ENCODE results near the gene PNPLA2.
A peak's percentile ranks its signal among the peaks of the same experiment; 100 is the strongest.

PNPLA2 gene

GRCh38 chr11:818396-819128, at the start of gene PNPLA2:
TSS of gene PNPLA2 (plus strand) at chr11:818914. CDS start at chr11:819719, 805 bp downstream.
- H3K36me3 Mint-ChIP-seq (ENCODE audit: low read depth) = peaks cover 4% of the 10 kb centered on the region
- no peak for ATAC-seq
- no peaks in the 10 kb centered on the region for H3K9me3 Mint-ChIP-seq
- H3K27ac Mint-ChIP-seq = no peak within 1 kb of the TSS
- no peaks in the 10 kb centered on the region for H3K27me3 Mint-ChIP-seq
- peaks cover 12% of the 10 kb centered on the region for H3K4me1 Mint-ChIP-seq
- DNase-seq = no peak
- peak within 1 kb of the TSS; percentile 77 for H3K4me3 Mint-ChIP-seq

GRCh38 chr11:769887-770641, 48.6 kb upstream of the PNPLA2 start:
- Mint-ChIP-seq H3K4me1 (no peaks in the 10 kb centered on the region), H3K27me3 (no peaks in the 10 kb centered on the region), H3K36me3 (ENCODE audit: low read depth) (peaks cover 10% of the 10 kb centered on the region), H3K27ac (no peak overlapping the region), H3K4me3 (no peak overlapping the region), H3K9me3 (no peaks in the 10 kb centered on the region)
- no peak for ATAC-seq
- DNase-seq = no peak

GRCh38 chr11:770642-771616, 47.8 kb upstream of the PNPLA2 start:
- Mint-ChIP-seq H3K27ac (no peak overlapping the region), H3K4me1 (peaks cover 7% of the 10 kb centered on the region), H3K4me3 (no peak overlapping the region), H3K9me3 (no peaks in the 10 kb centered on the region), H3K36me3 (ENCODE audit: low read depth) (peaks cover 14% of the 10 kb centered on the region), H3K27me3 (no peaks in the 10 kb centered on the region)
- ATAC-seq = no peak
- no peak for DNase-seq

GRCh38 chr11:771617-772204, 47.0 kb upstream of the PNPLA2 start:
- peaks cover 12% of the 10 kb centered on the region for H3K36me3 Mint-ChIP-seq (ENCODE audit: low read depth)
- ATAC-seq (no peak), DNase-seq (no peak)
- no peak overlapping the region for H3K27ac Mint-ChIP-seq
- H3K27me3 Mint-ChIP-seq = no peaks in the 10 kb centered on the region
- no peak overlapping the region for H3K4me3 Mint-ChIP-seq
- H3K4me1 Mint-ChIP-seq = peaks cover 12% of the 10 kb centered on the region
- H3K9me3 Mint-ChIP-seq = no peaks in the 10 kb centered on the region

- Mint-ChIP-seq H3K4me3 (no peak overlapping the region), H3K27ac (no peak overlapping the region), H3K27me3 (no peaks in the 10 kb centered on the region), H3K4me1 (peaks cover 12% of the 10 kb centered on the region), H3K9me3 (no peaks in the 10 kb centered on the region), H3K36me3 (ENCODE audit: low read depth) (peaks cover 12% of the 10 kb centered on the region)
- no peak for ATAC-seq
- no peak for DNase-seq
Observed at GRCh38 chr11:772429-773390, 46.0 kb upstream of the PNPLA2 start.

- peaks cover 8% of the 10 kb centered on the region for H3K36me3 Mint-ChIP-seq (ENCODE audit: low read depth)
- no peak overlapping the region for H3K27ac Mint-ChIP-seq
- H3K9me3 Mint-ChIP-seq = no peaks in the 10 kb centered on the region
- ATAC-seq (no peak), DNase-seq (no peak)
- no peaks in the 10 kb centered on the region for H3K27me3 Mint-ChIP-seq
- peaks cover 16% of the 10 kb centered on the region for H3K4me1 Mint-ChIP-seq
- no peak overlapping the region for H3K4me3 Mint-ChIP-seq
Observed at GRCh38 chr11:773425-773824, 45.3 kb upstream of the PNPLA2 start.

GRCh38 chr11:773830-774229, 44.9 kb upstream of the PNPLA2 start:
- Mint-ChIP-seq H3K27me3 (no peaks in the 10 kb centered on the region), H3K36me3 (ENCODE audit: low read depth) (peaks cover 8% of the 10 kb centered on the region), H3K9me3 (no peaks in the 10 kb centered on the region), H3K27ac (no peak overlapping the region), H3K4me3 (no peak overlapping the region), H3K4me1 (peaks cover 16% of the 10 kb centered on the region)
- DNase-seq (no peak), ATAC-seq (no peak)

- Mint-ChIP-seq H3K9me3 (no peaks in the 10 kb centered on the region), H3K36me3 (ENCODE audit: low read depth) (peaks cover 6% of the 10 kb centered on the region), H3K4me1 (peaks cover 16% of the 10 kb centered on the region), H3K27ac (no peak overlapping the region), H3K4me3 (peak overlapping the region; percentile 87), H3K27me3 (no peaks in the 10 kb centered on the region)
- no peak for ATAC-seq
- no peak for DNase-seq
Observed at GRCh38 chr11:774873-775592, 43.7 kb upstream of the PNPLA2 start.

- H3K27me3 Mint-ChIP-seq = no peaks in the 10 kb centered on the region
- H3K36me3 Mint-ChIP-seq (ENCODE audit: low read depth) = peaks cover 6% of the 10 kb centered on the region
- no peaks in the 10 kb centered on the region for H3K9me3 Mint-ChIP-seq
- H3K27ac Mint-ChIP-seq = peak overlapping the region; percentile 86
- H3K4me1 Mint-ChIP-seq = peaks cover 16% of the 10 kb centered on the region
- ATAC-seq = no peak
- no peak for DNase-seq
- peak overlapping the region; percentile 87 for H3K4me3 Mint-ChIP-seq
Observed at GRCh38 chr11:776263-776560, 42.5 kb upstream of the PNPLA2 start.

GRCh38 chr11:776561-777287, 42.0 kb upstream of the PNPLA2 start:
- DNase-seq = peak; percentile 25
- no peaks in the 10 kb centered on the region for H3K9me3 Mint-ChIP-seq

GRCh38 chr11:777288-778255, 41.1 kb upstream of the PNPLA2 start, which contains the start of gene GATD1:
TSS of gene GATD1 (minus strand) at chr11:777487. CDS start at chr11:777462, 25 bp downstream.
- Mint-ChIP-seq H3K4me1 (peaks cover 16% of the 10 kb centered on the region), H3K36me3 (ENCODE audit: low read depth) (peaks cover 6% of the 10 kb centered on the region), H3K27ac (peak within 1 kb of the TSS; percentile 86), H3K9me3 (no peaks in the 10 kb centered on the region), H3K4me3 (peak within 1 kb of the TSS; percentile 87), H3K27me3 (no peaks in the 10 kb centered on the region)
- DNase-seq (peak; percentile 98), ATAC-seq (peak; percentile 75)

More at GRCh38 chr11:776561-777287, 42.0 kb upstream of the PNPLA2 start:
- Mint-ChIP-seq H3K4me3 (peak overlapping the region; percentile 87), H3K27me3 (no peaks in the 10 kb centered on the region), H3K4me1 (peaks cover 16% of the 10 kb centered on the region), H3K36me3 (ENCODE audit: low read depth) (peaks cover 6% of the 10 kb centered on the region), H3K27ac (peak overlapping the region; percentile 86)
- peak; percentile 24 for ATAC-seq
